Activated CD4-positive, alpha-beta T cell treated with anti-CD3 and anti-CD28 coated beads, Interleukin-2, amount 50 U/mL, for 16 hours (primary cell): ENCODE data around the gene SMARCA1.
"Not testable (repeated sequence)": the region's sequence is repeated elsewhere in the genome, so short reads cannot be mapped to it uniquely, and the experiment has no call there.

ENCODE experiments used
- DNase-seq: peaks from one replicate; pipeline ENCODE4 v3.0.0-alpha.2; 2020

Gene SMARCA1

GRCh38 chrX:129523079-129523911 lies at the start of gene SMARCA1:
Gene SMARCA1, minus strand, starts transcription at chrX:129523490. Its CDS starts 120 bp downstream, at chrX:129523370.
- no peak for DNase-seq

- no peak for DNase-seq
These were observed 49.1 kb upstream of the SMARCA1 start for GRCh38 chrX:129572422-129572821.

- no peak for DNase-seq
These were observed 45.1 kb upstream of the SMARCA1 start for GRCh38 chrX:129568349-129568748.

- no peak for DNase-seq
These were observed 42.8 kb upstream of the SMARCA1 start for GRCh38 chrX:129566073-129566472.

- DNase-seq = no peak
These were observed 41.9 kb upstream of the SMARCA1 start for GRCh38 chrX:129565046-129565650.

- not testable (repeated sequence) for DNase-seq
These were observed 41.1 kb upstream of the SMARCA1 start for GRCh38 chrX:129564345-129564744.

- no peak for DNase-seq
These were observed 38.2 kb upstream of the SMARCA1 start for GRCh38 chrX:129561453-129561852.

- no peak for DNase-seq
These were observed 36.5 kb upstream of the SMARCA1 start for GRCh38 chrX:129559783-129560182.

GRCh38 chrX:129557844-129558480 lies 34.7 kb upstream of the SMARCA1 start:
- DNase-seq = no peak

GRCh38 chrX:129556806-129557315 lies 33.6 kb upstream of the SMARCA1 start:
- DNase-seq = no peak

GRCh38 chrX:129554816-129555215 lies 31.5 kb upstream of the SMARCA1 start:
- DNase-seq = not testable (repeated sequence)

GRCh38 chrX:129553619-129554288 lies 30.5 kb upstream of the SMARCA1 start:
- no peak for DNase-seq

GRCh38 chrX:129549124-129549523 lies 25.8 kb upstream of the SMARCA1 start:
- DNase-seq = no peak

GRCh38 chrX:129545408-129545807 lies 22.1 kb upstream of the SMARCA1 start:
- DNase-seq = no peak

GRCh38 chrX:129544780-129545179 lies 21.5 kb upstream of the SMARCA1 start:
- no peak for DNase-seq

GRCh38 chrX:129540722-129541184 lies 17.5 kb upstream of the SMARCA1 start:
- no peak for DNase-seq

- peak; percentile 58 for DNase-seq
These were observed 16.9 kb upstream of the SMARCA1 start, which contains the start of gene OCRL for GRCh38 chrX:129540068-129540653. Gene OCRL, plus strand, starts transcription at chrX:129540259. Its CDS starts 181 bp downstream, at chrX:129540440.

GRCh38 chrX:129534816-129535578 lies 11.7 kb upstream of the SMARCA1 start:
- DNase-seq = no peak

- DNase-seq = no peak
These were observed 7.8 kb upstream of the SMARCA1 start for GRCh38 chrX:129531132-129531531.

- DNase-seq = no peak
These were observed 7.1 kb upstream of the SMARCA1 start for GRCh38 chrX:129530410-129530809.

- no peak for DNase-seq
These were observed 6.5 kb upstream of the SMARCA1 start for GRCh38 chrX:129529685-129530281.
